Bronchial epithelial cell (primary cell): ENCODE measurements around the gene TRIM36. TPM values are rescaled to one million over a fixed set of nuclear protein-coding genes. Genes with fewer than 3 reads are reported as not detected.
A peak's percentile ranks its signal among the peaks of the same experiment; 100 is the strongest.

Experiments
- DNase-seq: peaks from one replicate; pipeline ENCODE4 v3.0.0-alpha.2; 2010; ENCODE audit warnings: low read depth
- FAIRE-seq: peaks from 2 replicates; lab custom pipeline; 2011; peaks lifted over from hg19 to GRCh38; lab: Jason Lieb, UNC
- H3K27me3 ChIP-seq: 2 replicates; pipeline ENCODE4 v1.5.1; 2011; ENCODE audit warnings: low read length; ENCODE audit not compliant: control insufficient read depth, insufficient read depth
- H3K36me3 ChIP-seq: 2 replicates; pipeline ENCODE4 v1.5.1; 2011; ENCODE audit warnings: low read length; ENCODE audit not compliant: control insufficient read depth, insufficient read depth
- H3K4me3 ChIP-seq: 2 replicates; pipeline ENCODE4 v1.5.1; 2011; ENCODE audit warnings: mild to moderate bottlenecking, low read depth, low read length, control low read depth
- CTCF ChIP-seq: IDR thresholded peaks from 2 replicates; pipeline ENCODE4 v1.5.1; 2011; ENCODE audit warnings: mild to moderate bottlenecking, moderate library complexity, low read length, control low read depth, inconsistent platforms; ENCODE audit not compliant: insufficient read depth, severe bottlenecking
- total RNA-seq: library from RNA; depleted of rRNA; stranded (reverse); fragments of >200 nt; gene quantifications from 2 replicates; pipeline ENCODE4 v1.2.1, GENCODE V29; 2014

TRIM36 gene
- total RNA-seq, 1 donor from 2014 or later = 0.53 TPM

- no peak for FAIRE-seq
These were observed 85.4 kb downstream of the TRIM36 start for GRCh38 chr5:115084246-115084793.

GRCh38 chr5:115079924-115080623, 89.6 kb downstream of the TRIM36 start:
- TF ChIP-seq CTCF = no peak
- peak; percentile 38 for DNase-seq
- no peaks in the 10 kb centered on the region for H3K36me3 ChIP-seq
- no peak overlapping the region for H3K4me3 ChIP-seq
- no peaks in the 10 kb centered on the region for H3K27me3 ChIP-seq
- FAIRE-seq = no peak

More at GRCh38 chr5:115084246-115084793, 85.4 kb downstream of the TRIM36 start:
- DNase-seq = no peak
- Histone ChIP-seq H3K36me3 (no peaks in the 10 kb centered on the region), H3K27me3 (no peaks in the 10 kb centered on the region), H3K4me3 (no peak overlapping the region)
- TF ChIP-seq CTCF = no peak

Other genes starting within 250 kb of the TRIM36 start
- 18.4 and 28.9 TPM in 2 replicates for gene PGGT1B, start 93.0 kb upstream of the TRIM36 start, total RNA-seq
- 4.5 and 4.9 TPM in 2 replicates for gene CCDC112, start 126.7 kb upstream of the TRIM36 start, total RNA-seq